Vagina (tissue), 2 donors: ENCODE results near the gene TBC1D13.

Source experiments
- CTCF ChIP-seq, 3 experiments: fragments of 450-650 bp in 2 of 3; fragments of 200-600 bp in 1 of 3; sonication (generic) in 1 of 3; IDR thresholded peaks; one replicate each; pipeline ENCODE4 v1.5.1; 2017 to 2019; ENCODE audit warnings: antibody characterized with exemption in 3 of 3, mild to moderate bottlenecking in 2 of 3, moderate library complexity in 2 of 3
- POLR2A ChIP-seq, 2 donors: fragments of 450-650 bp; IDR thresholded peaks; one replicate each; pipeline ENCODE4 v1.6.1; 2017; ENCODE audit warnings: antibody characterized with exemption in 2 of 2, mild to moderate bottlenecking in 2 of 2, moderate library complexity in 2 of 2
- POLR2AphosphoS5 ChIP-seq, 2 donors: sonication (generic); formaldehyde crosslinking; IDR thresholded peaks; one replicate each; pipeline ENCODE4 v1.9.0; 2017; ENCODE audit warnings: antibody characterized with exemption in 2 of 2, mild to moderate bottlenecking in 2 of 2, low read depth in 1 of 2; ENCODE audit not compliant: insufficient read depth in 1 of 2

GRCh38 chr9:128841694-128842492, 54.8 kb downstream of the TBC1D13 start:
- TF ChIP-seq POLR2A (IDR thresholded peaks at IDR 0.05) (no peak), CTCF (IDR thresholded peaks at IDR 0.05) (no peak), POLR2AphosphoS5 (IDR thresholded peaks at IDR 0.05; ENCODE audit: insufficient read depth in 1 of 2, low read depth in 1 of 2) (no peak)
